Ovary (tissue), 9 donors: ENCODE data around the gene PRC1. TPM values are rescaled to one million over a fixed set of nuclear protein-coding genes. Genes with fewer than 3 reads are reported as not detected.

Experiments
- DNase-seq, 5 donors: peaks; one replicate each; pipeline ENCODE4 v3.0.0-alpha.2; 2019 to 2020
- H3K27ac ChIP-seq, 2 donors: fragments of 200-600 bp; one replicate each; pipeline versions ENCODE4 v1.5.1 to v1.8.0; 2019 to 2022
- H3K27me3 ChIP-seq: fragments of 200-600 bp; one replicate; pipeline ENCODE4 v1.8.0; 2022
- H3K36me3 ChIP-seq: fragments of 200-600 bp; sonication (generic); one replicate; pipeline ENCODE4 v1.5.1; 2019
- H3K4me1 ChIP-seq: one replicate; pipeline ENCODE4 v1.8.1; 2013; ENCODE audit warnings: mild to moderate bottlenecking, moderate library complexity; ENCODE audit not compliant: insufficient read depth
- H3K4me3 ChIP-seq: fragments of 200-600 bp; sonication (generic); one replicate; pipeline ENCODE4 v1.5.1; 2017
- H3K9me3 ChIP-seq, 2 donors: fragments of 200-600 bp in 1 of 2; sonication (generic) in 1 of 2; one replicate each; pipeline versions ENCODE4 v1.5.1 to v1.8.1; 2013 to 2019; ENCODE audit warnings: mild to moderate bottlenecking in 1 of 2, moderate library complexity in 1 of 2
- CTCF ChIP-seq, 3 donors: fragments of 450-650 bp in 2 of 3; fragments of 200-600 bp in 1 of 3; IDR thresholded peaks; one replicate each; pipeline versions ENCODE4 v1.5.1 to v1.8.0; 2016 to 2022; ENCODE audit warnings: antibody characterized with exemption in 3 of 3, mild to moderate bottlenecking in 1 of 3
- EP300 ChIP-seq: sonication (generic); formaldehyde crosslinking; IDR thresholded peaks from one replicate; pipeline ENCODE4 v1.6.1; 2017; ENCODE audit warnings: antibody characterized with exemption
- POLR2A ChIP-seq: fragments of 450-650 bp; IDR thresholded peaks from one replicate; pipeline ENCODE4 v1.6.1; 2017; ENCODE audit warnings: antibody characterized with exemption, mild to moderate bottlenecking, moderate library complexity
- WGBS, 3 donors: extraction: QIAGEN DNeasy Blood & Tissue Kit in 1 of 3; methylation state at CpG; one replicate each; pipeline versions ENCODE4 v1.1.5 to v1.1.7; 2013 to 2017; 5-methylcytosine and 5-hydroxymethylcytosine counted together
- intact Hi-C, 4 donors: fragments of 100-400 bp; cut with DNase I; formaldehyde crosslinking; loops; one replicate each; pipeline versions ENCODE4 v1.11.0 to v1.15.1; 2022 to 2023
- polyA plus RNA-seq, 2 donors: library from polyadenylated mRNA; stranded (reverse); fragments of 200-250 nt in 1 of 2; fragments of 350-450 nt in 1 of 2; fragmentation: Illumina TruSeq in 1 of 2; extraction: RNeasy Lipid Tissue Mini Kit (QIAGEN cat#74804) in 1 of 2; gene quantifications; one replicate each; pipeline ENCODE4 v1.2.3, GENCODE V29; 2013 to 2014
- total RNA-seq, 7 donors: library from RNA; depleted of rRNA in 2 of 7; stranded (reverse); fragments of >200 nt in 2 of 7; fragmentation: NEBNext Ultra II Directional in 3 of 7; extraction: Animal tissue kit (Norgen Biotek cat#: 25700) in 3 of 7; gene quantifications; one replicate each; pipeline versions ENCODE4 v1.1.0 to v1.2.4, GENCODE V29; 2016 to 2023
- donor health status: DM: no; HTN: no; CAD: no; lungs with moderate emphysema.
- donor health status: DM: no; HTN: no; CAD: no.
- donor health status: Bipolar disorder and iron deficiency.
- donor health status: DM: yes; HTN: yes; CAD: no.
- donor health status: DM: no; HTN: no; CAD: no.
- donor health status: DM: yes; HTN: yes; CAD: no.

PRC1 gene
- total and polyA plus RNA-seq, 9 donors, result 5.7 to 13.2 (median 6.8) TPM

GRCh38 chr15:90957031-90957790 is 37.1 kb downstream of the PRC1 start:
- H3K4me3 ChIP-seq, result peak overlapping the region; percentile 80
- H3K4me1 ChIP-seq, result peaks cover 7% of the 10 kb centered on the region
- H3K36me3 ChIP-seq, result no peaks in the 10 kb centered on the region
- intact Hi-C loops, result loop anchor here in 2 of 4 donors (5.0 to 10.0 kb wide), 2 partner anchors 315 to 318 kb away; no protein-coding TSS in a partner anchor
- H3K9me3 ChIP-seq, result no peaks in the 10 kb centered on the region
- peak in 3 of 5 donors; percentile 44 to 65 (median 54) for DNase-seq
- H3K27ac ChIP-seq, result peak overlapping the region; percentile 67 to 68
- WGBS, 3 donors, result 4% methylated on average over 39 to 63 of the region's 63 CpGs
- TF ChIP-seq CTCF (IDR thresholded peaks at IDR 0.05), result no peak
- peak; percentile 7 for TF ChIP-seq POLR2A
- no peaks in the 10 kb centered on the region for H3K27me3 ChIP-seq

GRCh38 chr15:90956274-90957030 is 37.9 kb downstream of the PRC1 start:
- intact Hi-C loops, result loop anchor here in 2 of 4 donors (5.0 to 10.0 kb wide), 2 partner anchors 316 to 318 kb away; no protein-coding TSS in a partner anchor
- TF ChIP-seq POLR2A, result no peak
- peak; percentile 86 to 96 (median 93) for TF ChIP-seq CTCF (IDR thresholded peaks at IDR 0.05)
- TF ChIP-seq EP300, result no peak
- no peaks in the 10 kb centered on the region for H3K36me3 ChIP-seq
- no peaks in the 10 kb centered on the region for H3K27me3 ChIP-seq
- no peaks in the 10 kb centered on the region for H3K9me3 ChIP-seq
- H3K27ac ChIP-seq, result peak overlapping the region; percentile 67 to 68
- DNase-seq, result peak; percentile 73 to 89 (median 83)
- H3K4me1 ChIP-seq, result peaks cover 7% of the 10 kb centered on the region
- WGBS, 3 donors, result 4 to 5% (median 4%) methylated on average over 45 to 56 of the region's 56 CpGs
- peak overlapping the region; percentile 80 for H3K4me3 ChIP-seq

- no peaks in the 10 kb centered on the region for H3K27me3 ChIP-seq
- H3K9me3 ChIP-seq, result no peaks in the 10 kb centered on the region
- peak overlapping the region; percentile 61 for H3K4me3 ChIP-seq
- H3K27ac ChIP-seq, result no peak overlapping the region
- H3K4me1 ChIP-seq, result peaks cover 7% of the 10 kb centered on the region
- intact Hi-C loops, result loop anchor here in 2 of 4 donors (5.0 to 10.0 kb wide), 2 partner anchors 317 to 319 kb away; no protein-coding TSS in a partner anchor
- 49 to 70% (median 57%) methylated on average over 20 of the region's 20 CpGs for WGBS, 3 donors
- DNase-seq, result peak in 3 of 5 donors; percentile 39 to 61 (median 59)
- TF ChIP-seq CTCF (IDR thresholded peaks at IDR 0.05) (no peak), POLR2A (no peak), EP300 (no peak)
- no peaks in the 10 kb centered on the region for H3K36me3 ChIP-seq
Measured at GRCh38 chr15:90955624-90956273, 38.6 kb downstream of the PRC1 start.
